Smooth muscle cell (in vitro differentiated cells): ENCODE results near the gene SPNS3. TPM values are rescaled to one million over a fixed set of nuclear protein-coding genes. Genes with fewer than 3 reads are reported as not detected.

Source experiments
- DNase-seq: peaks from one replicate; lab custom pipeline; 2025; ENCODE audit not compliant: unreplicated experiment; lab: John Stamatoyannopoulos, UW
- H2AFZ ChIP-seq: fragments of 200-600 bp; sonication (generic); 2 replicates; pipeline ENCODE4 v1.6.0; 2016; ENCODE audit warnings: antibody characterized with exemption, low read depth, mild to moderate bottlenecking
- H3F3A ChIP-seq: fragments of 200-600 bp; sonication (generic); 2 replicates; pipeline ENCODE4 v1.6.0; 2017; ENCODE audit warnings: antibody characterized with exemption, low read depth
- H3K27ac ChIP-seq: fragments of 200-600 bp; sonication (generic); 2 replicates; pipeline ENCODE4 v1.5.1; 2016; ENCODE audit warnings: low read depth, mild to moderate bottlenecking
- H3K27me3 ChIP-seq: fragments of 200-600 bp; sonication (generic); 2 replicates; pipeline ENCODE4 v1.6.1; 2016; ENCODE audit warnings: low read depth, mild to moderate bottlenecking
- H3K36me3 ChIP-seq: fragments of 200-600 bp; sonication (generic); 2 replicates; pipeline ENCODE4 v1.5.1; 2016; ENCODE audit warnings: low read depth
- H3K4me1 ChIP-seq: fragments of 200-600 bp; sonication (generic); 2 replicates; pipeline ENCODE4 v1.5.1; 2016; ENCODE audit warnings: low read depth
- H3K4me2 ChIP-seq: fragments of 200-600 bp; sonication (generic); 2 replicates; pipeline ENCODE4 v1.6.0; 2016; ENCODE audit warnings: mild to moderate bottlenecking
- H3K4me3 ChIP-seq: fragments of 200-600 bp; sonication (generic); 2 replicates; pipeline ENCODE4 v1.5.1; 2016; ENCODE audit warnings: mild to moderate bottlenecking
- H3K79me2 ChIP-seq: fragments of 200-600 bp; sonication (generic); 2 replicates; pipeline ENCODE4 v1.6.0; 2016; ENCODE audit warnings: low read depth, mild to moderate bottlenecking
- H3K9ac ChIP-seq: fragments of 200-600 bp; sonication (generic); 2 replicates; pipeline ENCODE4 v1.6.0; 2016; ENCODE audit warnings: low read depth
- H3K9me3 ChIP-seq: fragments of 200-600 bp; sonication (generic); replicated peaks from 2 replicates; pipeline ENCODE4 v1.5.1; 2016; ENCODE audit warnings: low read depth
- H4K20me1 ChIP-seq: fragments of 200-600 bp; sonication (generic); 2 replicates; pipeline ENCODE4 v1.6.0; 2016; ENCODE audit warnings: low read depth
- WGBS: methylation state at CpG from one replicate; pipeline ENCODE4 v1.1.7; 2016; ENCODE audit warnings: low lambda C conversion rate; 5-methylcytosine and 5-hydroxymethylcytosine counted together
- polyA plus RNA-seq: library from polyadenylated mRNA; unstranded; fragments of >200 nt; fragmentation: Nextera tagmentation; extraction: Ambion mirVana; gene quantifications from 2 replicates; pipeline ENCODE4 v1.2.1, GENCODE V29; 2016
- total RNA-seq: library from RNA; depleted of rRNA; stranded (reverse); fragments of >200 nt; gene quantifications from 2 replicates; pipeline ENCODE4 v1.2.3, GENCODE V29; 2014
- TF ChIP-seq, protein P1 (sequence below): fragments of 200-600 bp; sonication (generic); IDR thresholded peaks from 2 replicates; pipeline ENCODE4 v1.5.1; 2017; ENCODE audit warnings: borderline replicate concordance, mild to moderate bottlenecking, antibody characterized with exemption; ENCODE audit not compliant: insufficient read depth, poor library complexity, severe bottlenecking

SPNS3 gene, protein sequence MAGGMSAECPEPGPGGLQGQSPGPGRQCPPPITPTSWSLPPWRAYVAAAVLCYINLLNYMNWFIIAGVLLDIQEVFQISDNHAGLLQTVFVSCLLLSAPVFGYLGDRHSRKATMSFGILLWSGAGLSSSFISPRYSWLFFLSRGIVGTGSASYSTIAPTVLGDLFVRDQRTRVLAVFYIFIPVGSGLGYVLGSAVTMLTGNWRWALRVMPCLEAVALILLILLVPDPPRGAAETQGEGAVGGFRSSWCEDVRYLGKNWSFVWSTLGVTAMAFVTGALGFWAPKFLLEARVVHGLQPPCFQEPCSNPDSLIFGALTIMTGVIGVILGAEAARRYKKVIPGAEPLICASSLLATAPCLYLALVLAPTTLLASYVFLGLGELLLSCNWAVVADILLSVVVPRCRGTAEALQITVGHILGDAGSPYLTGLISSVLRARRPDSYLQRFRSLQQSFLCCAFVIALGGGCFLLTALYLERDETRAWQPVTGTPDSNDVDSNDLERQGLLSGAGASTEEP
- total RNA-seq = 0.09 TPM in 1 of 2 replicates, not detected in the other
- 1.1 TPM in 1 of 2 replicates, not detected in the other for polyA plus RNA-seq

GRCh38 chr17:4433515-4434031 lies at the start of gene SPNS3:
TSS of gene SPNS3 (plus strand) at chr17:4433940. CDS start at chr17:4433968, 28 bp downstream.
- TF ChIP-seq, protein P1, sequence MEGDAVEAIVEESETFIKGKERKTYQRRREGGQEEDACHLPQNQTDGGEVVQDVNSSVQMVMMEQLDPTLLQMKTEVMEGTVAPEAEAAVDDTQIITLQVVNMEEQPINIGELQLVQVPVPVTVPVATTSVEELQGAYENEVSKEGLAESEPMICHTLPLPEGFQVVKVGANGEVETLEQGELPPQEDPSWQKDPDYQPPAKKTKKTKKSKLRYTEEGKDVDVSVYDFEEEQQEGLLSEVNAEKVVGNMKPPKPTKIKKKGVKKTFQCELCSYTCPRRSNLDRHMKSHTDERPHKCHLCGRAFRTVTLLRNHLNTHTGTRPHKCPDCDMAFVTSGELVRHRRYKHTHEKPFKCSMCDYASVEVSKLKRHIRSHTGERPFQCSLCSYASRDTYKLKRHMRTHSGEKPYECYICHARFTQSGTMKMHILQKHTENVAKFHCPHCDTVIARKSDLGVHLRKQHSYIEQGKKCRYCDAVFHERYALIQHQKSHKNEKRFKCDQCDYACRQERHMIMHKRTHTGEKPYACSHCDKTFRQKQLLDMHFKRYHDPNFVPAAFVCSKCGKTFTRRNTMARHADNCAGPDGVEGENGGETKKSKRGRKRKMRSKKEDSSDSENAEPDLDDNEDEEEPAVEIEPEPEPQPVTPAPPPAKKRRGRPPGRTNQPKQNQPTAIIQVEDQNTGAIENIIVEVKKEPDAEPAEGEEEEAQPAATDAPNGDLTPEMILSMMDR = no peak
- no peak for DNase-seq
- no peaks in the 10 kb centered on the region for H3F3A ChIP-seq
- H3K27me3 ChIP-seq = no peaks in the 10 kb centered on the region
- no peaks in the 10 kb centered on the region for H3K9me3 ChIP-seq
- no peaks in the 10 kb centered on the region for H3K36me3 ChIP-seq
- no peak within 1 kb of the TSS for H3K9ac ChIP-seq
- H3K4me2 ChIP-seq = no peak within 1 kb of the TSS
- H3K27ac ChIP-seq = no peak within 1 kb of the TSS
- no peaks in the 10 kb centered on the region for H4K20me1 ChIP-seq
- H3K4me3 ChIP-seq = no peak within 1 kb of the TSS
- no peaks in the 10 kb centered on the region for H3K79me2 ChIP-seq
- 84% methylated on average over 13 of the region's 13 CpGs for WGBS
- H2AFZ ChIP-seq = no peak within 1 kb of the TSS
- H3K4me1 ChIP-seq = no peaks in the 10 kb centered on the region

DNA sequence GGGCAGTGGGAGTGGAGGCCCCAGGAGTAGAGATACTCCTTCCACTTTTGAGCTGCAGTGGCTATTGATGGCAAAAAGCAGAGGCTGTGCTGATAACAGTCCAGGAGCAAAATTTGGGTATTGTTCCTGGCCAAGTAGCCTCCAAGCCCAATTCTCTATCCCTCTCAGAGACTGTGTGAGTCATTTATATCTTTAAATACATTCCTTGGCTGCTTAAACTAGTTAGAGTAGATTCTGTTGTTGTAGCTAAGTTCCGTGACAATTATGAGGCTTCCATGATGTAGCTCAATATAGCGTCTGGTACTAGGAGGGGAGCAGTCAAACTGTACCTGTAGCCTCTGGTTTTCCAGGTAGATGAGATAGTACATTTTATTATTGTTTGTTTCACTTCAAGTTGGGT lies 47.3 kb upstream of the SPNS3 start:
- Histone ChIP-seq H3K36me3 (no peaks in the 10 kb centered on the region), H3K4me1 (no peaks in the 10 kb centered on the region), H3K9ac (no peak overlapping the region), H3K4me2 (no peak overlapping the region), H3K9me3 (no peaks in the 10 kb centered on the region), H4K20me1 (no peaks in the 10 kb centered on the region), H3F3A (no peaks in the 10 kb centered on the region), H2AFZ (no peak overlapping the region), H3K27ac (no peak overlapping the region), H3K4me3 (no peak overlapping the region), H3K27me3 (no peaks in the 10 kb centered on the region), H3K79me2 (no peaks in the 10 kb centered on the region)
- DNase-seq = no peak
- 73% methylated on average over 2 of the region's 2 CpGs for WGBS
- TF ChIP-seq, protein P1 = no peak

GRCh38 chr17:4387137-4387536 lies 46.6 kb upstream of the SPNS3 start:
- no peaks in the 10 kb centered on the region for H3K36me3 ChIP-seq
- H2AFZ ChIP-seq = no peak overlapping the region
- H3K9me3 ChIP-seq = no peaks in the 10 kb centered on the region
- no peak overlapping the region for H3K9ac ChIP-seq
- H3K79me2 ChIP-seq = no peaks in the 10 kb centered on the region
- WGBS = 95% methylated on average over 5 of the region's 5 CpGs
- no peaks in the 10 kb centered on the region for H4K20me1 ChIP-seq
- H3K4me1 ChIP-seq = no peaks in the 10 kb centered on the region
- H3K4me2 ChIP-seq = no peak overlapping the region
- H3K4me3 ChIP-seq = no peak overlapping the region
- no peak for DNase-seq
- TF ChIP-seq, protein P1 = no peak
- no peak overlapping the region for H3K27ac ChIP-seq
- H3F3A ChIP-seq = no peaks in the 10 kb centered on the region
- no peaks in the 10 kb centered on the region for H3K27me3 ChIP-seq
